Astrocyte of the cerebellum (primary cell): Measurements from ENCODE around the gene ZNF491.

Source experiments
- DNase-seq: peaks from one replicate; pipeline ENCODE4 v3.0.0-alpha.2; 2011; ENCODE audit warnings: low read depth
- H3K4me3 ChIP-seq: 2 replicates; pipeline ENCODE4 v1.5.1; 2011; ENCODE audit warnings: mild to moderate bottlenecking, low read depth, low read length, moderate library complexity
- CTCF ChIP-seq: IDR thresholded peaks from 2 replicates; pipeline ENCODE4 v1.5.1; 2012; ENCODE audit warnings: low read length, low read depth, moderate library complexity, mild to moderate bottlenecking; ENCODE audit errors: missing control alignments
- in situ Hi-C: cut with HindIII; loops from 2 replicates; pipeline ENCODE4 v1.10.0; 2017; ENCODE audit warnings: low sequenced_read_pairs

ZNF491 gene

GRCh38 chr19:11798391-11799330 is at the start of gene ZNF491:
TSS of gene ZNF491 (plus strand) at chr19:11798523. CDS start at chr19:11805954, 7,431 bp downstream.
- in situ Hi-C loops: no loop called here
- peak; percentile 67 for DNase-seq
- peak; percentile 22 for TF ChIP-seq CTCF
- H3K4me3 ChIP-seq: peak within 1 kb of the TSS; percentile 68

GRCh38 chr19:11749751-11750150 is 48.6 kb upstream of the ZNF491 start:
- DNase-seq: no peak
- H3K4me3 ChIP-seq: no peak overlapping the region
- no peak for TF ChIP-seq CTCF
- in situ Hi-C loops: no loop called here

GRCh38 chr19:11752244-11752736 is 46.0 kb upstream of the ZNF491 start:
- no peak for DNase-seq
- in situ Hi-C loops: no loop called here
- TF ChIP-seq CTCF: no peak
- H3K4me3 ChIP-seq: no peak overlapping the region

- in situ Hi-C loops: no loop called here
- no peak overlapping the region for H3K4me3 ChIP-seq
- TF ChIP-seq CTCF: no peak
- DNase-seq: no peak
Observed at GRCh38 chr19:11754663-11755062, 43.7 kb upstream of the ZNF491 start.

- TF ChIP-seq CTCF: no peak
- no peak for DNase-seq
- H3K4me3 ChIP-seq: no peak overlapping the region
- in situ Hi-C loops: no loop called here
Observed at GRCh38 chr19:11756965-11757364, 41.4 kb upstream of the ZNF491 start.

GRCh38 chr19:11759805-11760204 is 38.5 kb upstream of the ZNF491 start:
- no peak overlapping the region for H3K4me3 ChIP-seq
- DNase-seq: no peak
- no peak for TF ChIP-seq CTCF
- in situ Hi-C loops: no loop called here
